Glutamatergic neuron (in vitro differentiated cells): ENCODE data around the gene ENTPD8. TPM values are rescaled to one million over a fixed set of nuclear protein-coding genes. Genes with fewer than 3 reads are reported as not detected.

Experiments
- DNase-seq: peaks from one replicate; pipeline ENCODE4 v3.0.0; 2022
- H3K27ac Mint-ChIP-seq: one replicate; pipeline ENCODE4 v1.8.0; 2020; ENCODE audit warnings: mild to moderate bottlenecking, mixed read lengths, inconsistent platforms; ENCODE audit not compliant: unreplicated experiment
- H3K27me3 Mint-ChIP-seq: one replicate; pipeline ENCODE4 v1.8.0; 2020; ENCODE audit warnings: mild to moderate bottlenecking, moderate library complexity, mixed read lengths, inconsistent platforms; ENCODE audit not compliant: unreplicated experiment
- H3K36me3 Mint-ChIP-seq: one replicate; pipeline ENCODE4 v1.8.0; 2020; ENCODE audit warnings: mild to moderate bottlenecking, mixed read lengths, inconsistent platforms; ENCODE audit not compliant: unreplicated experiment
- H3K4me1 Mint-ChIP-seq: one replicate; pipeline ENCODE4 v1.8.0; 2020; ENCODE audit warnings: mild to moderate bottlenecking, low read depth, mixed read lengths, inconsistent platforms; ENCODE audit not compliant: unreplicated experiment
- H3K4me3 Mint-ChIP-seq: one replicate; pipeline ENCODE4 v1.8.0; 2020; ENCODE audit warnings: mild to moderate bottlenecking, mixed read lengths, inconsistent platforms; ENCODE audit not compliant: unreplicated experiment
- H3K9me3 Mint-ChIP-seq: one replicate; pipeline ENCODE4 v1.8.0; 2020; ENCODE audit warnings: mild to moderate bottlenecking, moderate library complexity, mixed read lengths, inconsistent platforms; ENCODE audit not compliant: unreplicated experiment
- total RNA-seq: library from RNA; stranded (reverse); fragmentation: NEBNext Ultra II Directional; extraction: Animal tissue kit (Norgen Biotek cat#: 25700); gene quantifications from one replicate; pipeline ENCODE4 v1.2.1, GENCODE V29; 2021; ENCODE audit not compliant: unreplicated experiment
- TF ChIP-seq, protein P1 (sequence below): fragments of 200-600 bp; sonication (generic); IDR thresholded peaks from one replicate; pipeline ENCODE4 v1.5.0; 2021; ENCODE audit not compliant: partially characterized antibody, unreplicated experiment

ENTPD8 gene
- total RNA-seq, 1 donor from 2014 or later, result 1.0 TPM

DNA sequence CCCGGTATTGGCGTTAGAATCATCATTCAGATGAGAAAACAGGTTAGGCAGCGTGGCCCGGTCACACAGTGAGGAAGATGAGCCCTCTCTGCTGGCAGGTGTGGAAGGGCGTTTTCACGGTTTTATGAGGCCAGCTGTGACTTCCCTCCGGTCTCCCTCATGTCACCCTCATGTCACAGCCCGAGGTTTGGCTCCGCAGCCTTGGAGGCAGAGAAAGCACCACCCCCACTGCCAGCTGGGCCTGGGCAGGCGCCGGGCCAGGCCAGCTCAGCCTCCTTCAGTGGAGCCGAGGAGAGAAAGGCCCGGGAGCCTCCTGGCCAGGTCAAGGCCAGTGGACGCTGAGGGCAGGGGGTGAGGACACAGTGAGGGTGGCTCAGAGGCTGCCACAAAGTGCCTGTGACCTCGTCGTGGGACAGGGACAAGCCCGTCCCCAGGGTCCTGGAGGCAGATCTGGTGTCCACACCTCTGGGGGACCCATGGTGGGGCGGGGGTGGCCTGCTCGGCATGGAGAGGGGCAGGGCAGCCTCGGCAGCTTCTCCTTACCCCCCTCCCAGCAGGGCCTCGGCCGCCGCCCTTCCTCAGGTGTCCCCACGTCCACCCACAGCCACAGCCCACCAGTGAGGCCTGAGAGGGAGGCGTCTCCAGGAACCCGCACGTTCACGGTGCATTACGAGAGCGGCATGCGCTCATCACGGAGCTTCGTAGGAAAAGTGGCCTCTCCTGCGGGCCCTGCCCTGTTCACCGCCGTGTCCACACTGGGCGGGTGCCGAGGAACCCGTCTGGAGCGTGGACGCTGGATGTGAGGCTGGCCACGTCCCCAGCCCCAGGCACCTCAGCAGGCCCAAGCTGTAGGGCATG, 50.4 kb downstream of the ENTPD8 start:
- peak; percentile 56 for DNase-seq
- Mint-ChIP-seq H3K4me1 (peaks cover 7% of the 10 kb centered on the region), H3K27me3 (peaks cover 6% of the 10 kb centered on the region), H3K4me3 (peak overlapping the region; percentile 45), H3K36me3 (no peaks in the 10 kb centered on the region), H3K9me3 (peaks cover 6% of the 10 kb centered on the region), H3K27ac (peak overlapping the region; percentile 83)
- TF ChIP-seq, protein P1, sequence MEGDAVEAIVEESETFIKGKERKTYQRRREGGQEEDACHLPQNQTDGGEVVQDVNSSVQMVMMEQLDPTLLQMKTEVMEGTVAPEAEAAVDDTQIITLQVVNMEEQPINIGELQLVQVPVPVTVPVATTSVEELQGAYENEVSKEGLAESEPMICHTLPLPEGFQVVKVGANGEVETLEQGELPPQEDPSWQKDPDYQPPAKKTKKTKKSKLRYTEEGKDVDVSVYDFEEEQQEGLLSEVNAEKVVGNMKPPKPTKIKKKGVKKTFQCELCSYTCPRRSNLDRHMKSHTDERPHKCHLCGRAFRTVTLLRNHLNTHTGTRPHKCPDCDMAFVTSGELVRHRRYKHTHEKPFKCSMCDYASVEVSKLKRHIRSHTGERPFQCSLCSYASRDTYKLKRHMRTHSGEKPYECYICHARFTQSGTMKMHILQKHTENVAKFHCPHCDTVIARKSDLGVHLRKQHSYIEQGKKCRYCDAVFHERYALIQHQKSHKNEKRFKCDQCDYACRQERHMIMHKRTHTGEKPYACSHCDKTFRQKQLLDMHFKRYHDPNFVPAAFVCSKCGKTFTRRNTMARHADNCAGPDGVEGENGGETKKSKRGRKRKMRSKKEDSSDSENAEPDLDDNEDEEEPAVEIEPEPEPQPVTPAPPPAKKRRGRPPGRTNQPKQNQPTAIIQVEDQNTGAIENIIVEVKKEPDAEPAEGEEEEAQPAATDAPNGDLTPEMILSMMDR, result no peak

DNA sequence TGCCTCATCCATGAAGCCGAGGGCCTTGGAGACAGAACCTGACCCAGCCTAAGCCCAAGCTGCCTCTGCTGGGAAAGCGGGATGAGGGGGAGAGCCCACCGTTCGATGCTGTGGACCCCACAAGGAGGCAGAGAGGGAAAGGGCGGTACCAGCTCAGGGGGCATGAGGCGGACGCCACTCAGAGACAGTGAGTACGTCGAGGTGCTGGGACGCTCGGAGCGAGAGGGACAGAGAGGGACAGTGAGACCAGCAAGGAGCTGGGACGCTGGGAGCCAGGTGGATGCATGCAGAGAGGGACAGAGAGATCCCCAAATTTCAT, 51.8 kb downstream of the ENTPD8 start:
- Mint-ChIP-seq H3K27ac (peak overlapping the region; percentile 79), H3K36me3 (no peaks in the 10 kb centered on the region), H3K4me1 (peaks cover 7% of the 10 kb centered on the region), H3K27me3 (peaks cover 6% of the 10 kb centered on the region), H3K4me3 (peak overlapping the region; percentile 46), H3K9me3 (peaks cover 6% of the 10 kb centered on the region)
- TF ChIP-seq, protein P1, result no peak
- DNase-seq, result no peak

DNA sequence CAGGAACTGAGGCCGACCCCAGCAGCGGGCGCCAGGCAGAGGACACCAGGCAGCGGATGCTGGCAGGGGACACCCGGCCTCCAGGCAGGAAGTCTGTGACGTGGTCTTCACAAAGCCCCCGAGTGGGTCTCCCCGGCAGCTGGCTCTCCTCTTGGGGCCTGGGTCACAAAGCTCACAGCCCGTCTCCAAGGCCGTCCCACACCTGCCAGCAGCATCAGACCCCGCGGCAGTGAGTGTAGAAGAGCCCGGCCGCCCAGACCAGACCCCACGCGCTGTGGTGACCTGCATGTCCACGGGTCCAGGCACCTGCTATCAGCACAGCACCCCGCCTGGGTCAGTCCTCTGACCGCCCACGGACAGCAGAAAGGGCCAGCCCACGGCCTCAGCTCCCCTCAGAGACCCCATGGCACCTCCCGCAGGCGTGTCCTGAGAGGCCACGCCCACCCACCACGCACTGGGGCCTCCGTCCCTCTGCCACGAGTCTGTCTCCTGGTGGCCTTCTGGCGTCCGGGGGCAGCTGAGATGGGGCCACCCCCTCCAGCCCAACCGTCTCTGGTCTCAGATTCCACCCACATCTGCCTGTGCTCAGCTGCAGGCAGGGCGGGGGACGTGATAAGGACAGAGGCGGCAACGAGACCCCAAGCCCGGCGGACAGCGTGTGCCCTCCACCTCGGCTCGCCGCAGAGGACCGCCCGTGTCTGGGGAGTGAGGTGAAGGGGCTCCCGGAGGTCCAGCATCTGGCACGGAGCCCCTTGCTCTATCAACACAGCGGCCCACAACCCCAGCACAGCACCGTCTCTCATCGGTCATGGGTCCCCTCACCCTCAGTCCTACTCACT, 52.3 kb downstream of the ENTPD8 start:
- H3K4me3 Mint-ChIP-seq, result no peak overlapping the region
- H3K36me3 Mint-ChIP-seq, result no peaks in the 10 kb centered on the region
- peak; percentile 56 for DNase-seq
- H3K9me3 Mint-ChIP-seq, result peaks cover 6% of the 10 kb centered on the region
- H3K27ac Mint-ChIP-seq, result peak overlapping the region; percentile 85
- TF ChIP-seq, protein P1, result no peak
- H3K27me3 Mint-ChIP-seq, result peaks cover 6% of the 10 kb centered on the region
- H3K4me1 Mint-ChIP-seq, result peaks cover 7% of the 10 kb centered on the region

DNA sequence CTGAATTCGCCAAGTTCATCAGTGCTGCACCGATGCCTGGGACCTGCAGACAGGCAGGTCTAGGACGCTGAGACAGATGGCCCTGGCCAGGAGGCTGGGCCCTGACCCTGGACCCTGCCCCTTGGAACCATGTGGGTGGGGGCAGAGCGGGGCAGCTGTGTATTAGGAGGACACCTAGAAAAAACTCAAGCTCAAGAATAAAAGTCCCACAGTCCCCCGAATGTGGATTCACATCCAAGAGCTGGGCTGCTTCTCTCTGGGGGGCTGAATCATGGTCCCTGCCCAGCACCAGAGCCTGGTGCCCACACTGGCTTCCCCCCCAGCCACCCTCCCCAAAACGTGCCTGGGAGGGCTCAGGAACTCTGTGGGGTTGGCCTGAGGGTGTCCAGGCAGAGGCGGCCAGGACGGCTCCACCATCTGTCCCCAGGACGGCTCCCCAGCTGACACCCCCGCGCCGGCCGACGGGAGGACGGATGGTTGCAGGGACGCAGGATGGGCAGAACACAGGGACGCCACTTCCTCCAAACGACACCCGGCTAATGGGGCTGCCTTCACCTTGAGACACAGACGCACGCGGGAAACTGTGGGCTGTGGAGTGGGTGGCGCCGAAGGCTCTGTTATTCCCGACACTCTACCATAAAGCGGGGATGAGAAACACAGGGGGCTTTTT, 53.1 kb downstream of the ENTPD8 start:
- peaks cover 6% of the 10 kb centered on the region for H3K9me3 Mint-ChIP-seq
- peaks cover 10% of the 10 kb centered on the region for H3K4me1 Mint-ChIP-seq
- H3K27ac Mint-ChIP-seq, result peak overlapping the region; percentile 85
- no peak overlapping the region for H3K4me3 Mint-ChIP-seq
- TF ChIP-seq, protein P1, result no peak
- H3K36me3 Mint-ChIP-seq, result no peaks in the 10 kb centered on the region
- H3K27me3 Mint-ChIP-seq, result peaks cover 6% of the 10 kb centered on the region
- DNase-seq, result no peak
